Keratinocyte (primary cell): Measurements from ENCODE around the gene CIAO1. TPM values are rescaled to one million over a fixed set of nuclear protein-coding genes. Genes with fewer than 3 reads are reported as not detected.
A peak's percentile ranks its signal among the peaks of the same experiment; 100 is the strongest.
"Not testable (repeated sequence)": the region's sequence is repeated elsewhere in the genome, so short reads cannot be mapped to it uniquely, and the experiment has no call there.

Source experiments
- DNase-seq: peaks from one replicate; pipeline ENCODE4 v3.0.0-alpha.2; 2011; ENCODE audit warnings: low read depth, missing footprints, low spot score
- FAIRE-seq: peaks from 2 replicates; lab custom pipeline; 2011; peaks lifted over from hg19 to GRCh38; lab: Jason Lieb, UNC
- H2AFZ ChIP-seq: 2 replicates; pipeline ENCODE4 v1.6.0; 2012; ENCODE audit warnings: low read length, control low read depth, inconsistent platforms; ENCODE audit not compliant: control insufficient read depth
- H3K27ac ChIP-seq: 2 replicates; pipeline ENCODE4 v1.5.1; 2011; ENCODE audit warnings: low read length; ENCODE audit not compliant: control insufficient read depth, insufficient read depth
- H3K27me3 ChIP-seq: 3 replicates; pipeline ENCODE4 v1.6.0; 2011; ENCODE audit warnings: low read length; ENCODE audit not compliant: control insufficient read depth, insufficient read depth; ENCODE audit errors: extremely low read depth
- H3K36me3 ChIP-seq, 2 experiments: 2 replicates in 1 of 2; 3 replicates in 1 of 2; pipeline ENCODE4 v1.5.1; 2011; ENCODE audit warnings: low read length in 2 of 2, mild to moderate bottlenecking in 1 of 2; ENCODE audit not compliant: control insufficient read depth in 2 of 2, insufficient read depth in 2 of 2; ENCODE audit errors: extremely low read depth in 1 of 2
- H3K4me1 ChIP-seq: 3 replicates; pipeline ENCODE4 v1.5.1; 2011; ENCODE audit warnings: low read length; ENCODE audit not compliant: control insufficient read depth, insufficient read depth; ENCODE audit errors: extremely low read depth
- H3K4me2 ChIP-seq: 3 replicates; pipeline ENCODE4 v1.6.0; 2011; ENCODE audit warnings: low read depth, low read length; ENCODE audit not compliant: control insufficient read depth, insufficient read depth; ENCODE audit errors: extremely low read depth
- H3K4me3 ChIP-seq, 3 experiments: fragments of 200-600 bp in 1 of 3; sonication (generic) in 1 of 3; 2 replicates in 2 of 3; 3 replicates in 1 of 3; pipeline ENCODE4 v1.5.1; 2011 to 2016; ENCODE audit warnings: low read length in 3 of 3, mild to moderate bottlenecking in 3 of 3, control low read depth in 2 of 3, inconsistent platforms in 1 of 3, low read depth in 1 of 3, mixed read lengths in 1 of 3, mixed run types in 1 of 3, moderate library complexity in 1 of 3; ENCODE audit not compliant: control insufficient read depth in 2 of 3, insufficient read depth in 2 of 3; ENCODE audit errors: extremely low read depth in 1 of 3
- H3K79me2 ChIP-seq: 2 replicates; pipeline ENCODE4 v1.6.0; 2012; ENCODE audit warnings: low read length; ENCODE audit not compliant: control insufficient read depth, insufficient read depth
- H3K9ac ChIP-seq: 3 replicates; pipeline ENCODE4 v1.6.0; 2011; ENCODE audit warnings: low read length; ENCODE audit not compliant: control insufficient read depth, insufficient read depth; ENCODE audit errors: extremely low read depth
- H3K9me1 ChIP-seq: 3 replicates; pipeline ENCODE4 v1.6.0; 2011; ENCODE audit warnings: low read length; ENCODE audit not compliant: control insufficient read depth, insufficient read depth; ENCODE audit errors: extremely low read depth
- H3K9me3 ChIP-seq: 2 replicates; pipeline ENCODE4 v1.5.1; 2012; ENCODE audit warnings: low read depth, low read length; ENCODE audit not compliant: control insufficient read depth
- H4K20me1 ChIP-seq: 3 replicates; pipeline ENCODE4 v1.6.0; 2011; ENCODE audit warnings: low read length; ENCODE audit not compliant: control insufficient read depth, insufficient read depth; ENCODE audit errors: extremely low read depth
- CTCF ChIP-seq, 3 experiments: IDR thresholded peaks in 1 of 3; conservative IDR thresholded peaks in 1 of 3; optimal IDR thresholded peaks in 1 of 3; 2 replicates in 2 of 3; 3 replicates in 1 of 3; pipeline versions ENCODE3 to v1.5.1; 2011; ENCODE audit warnings: low read length in 3 of 3, mild to moderate bottlenecking in 3 of 3, moderate library complexity in 2 of 3, control low read depth in 1 of 3, inconsistent platforms in 1 of 3; ENCODE audit not compliant: insufficient read depth in 2 of 3; ENCODE audit errors: extremely low read depth in 1 of 3
- EZH2 ChIP-seq: IDR thresholded peaks from one replicate; pipeline ENCODE4 v1.6.1; 2012; ENCODE audit warnings: inconsistent platforms, mild to moderate bottlenecking, low read length, moderate library complexity
- dilution Hi-C: fragments of 300-500 bp; cut with MboI; formaldehyde crosslinking; loops from one replicate; pipeline ENCODE4 v1.7.0; 2020; ENCODE audit warnings: low sequenced_read_pairs; ENCODE audit not compliant: extremely low pct_ligation_motif_present
- polyA minus RNA-seq, 3 experiments: library from RNA; depleted of rRNA, polyadenylated mRNA; stranded (reverse); fragments of >200 nt; gene quantifications; 1 replicate in 1 of 3; 2 replicates in 1 of 3; 3 replicates in 1 of 3; pipeline ENCODE4 v1.2.3, GENCODE V29; 2011
- polyA plus RNA-seq, 5 experiments: library from polyadenylated mRNA; depleted of rRNA in 3 of 5; stranded (reverse) in 3 of 5; stranded (forward) in 1 of 5; unstranded in 1 of 5; fragments of >200 nt; gene quantifications; 1 replicate in 1 of 5; 2 replicates in 3 of 5; 3 replicates in 1 of 5; pipeline versions ENCODE4 v1.2.1 to v1.2.3, GENCODE V29; 2011 to 2012; ENCODE audit warnings: missing spikeins in 2 of 5, low read depth in 1 of 5, low replicate concordance in 1 of 5

The CIAO1 gene
- 67.4 to 90.9 TPM (median 76.9 TPM) in 3 replicates for polyA plus RNA-seq
- 27.9 TPM for polyA plus RNA-seq (2011; ENCODE audit: low read depth)
- polyA plus RNA-seq (2011; cell fraction: cytosol; rRNA removed), result 68.9 and 77.2 TPM in 2 replicates
- polyA plus RNA-seq (2011; cell fraction: nucleus; rRNA removed), result 90.0 and 99.6 TPM in 2 replicates
- 45.4 and 51.1 TPM in 2 replicates for polyA plus RNA-seq (2012; ENCODE audit: low replicate concordance)
- polyA minus RNA-seq, result 86.5 to 115 TPM (median 105 TPM) in 3 replicates
- 73.5 TPM for polyA minus RNA-seq (2011; cell fraction: cytosol; rRNA and poly(A)+ RNA removed)
- polyA minus RNA-seq (2011; cell fraction: nucleus; rRNA and poly(A)+ RNA removed), result 55.8 and 65.5 TPM in 2 replicates

GRCh38 chr2:96265840-96266679, at the start of gene CIAO1, which contains the start of gene TMEM127:
Gene CIAO1, plus strand, starts transcription at chr2:96266225. Its CDS starts 126 bp downstream, at chr2:96266351.
Gene TMEM127, minus strand, starts transcription at chr2:96265997. Its CDS starts 616 bp downstream, at chr2:96265381.
- peak; percentile 58 for DNase-seq
- FAIRE-seq, result no peak
- H3K4me2 ChIP-seq, result peak within 1 kb of the TSS; percentile 85

GRCh38 chr2:96218508-96219131, 47.4 kb upstream of the CIAO1 start:
- no peaks in the 10 kb centered on the region for H3K79me2 ChIP-seq
- no peak overlapping the region for H3K4me2 ChIP-seq
- H3K4me3 ChIP-seq, result no peak overlapping the region
- H3K4me1 ChIP-seq, result no peaks in the 10 kb centered on the region
- H3K9ac ChIP-seq, result no peak overlapping the region
- H3K36me3 ChIP-seq, result no peaks in the 10 kb centered on the region
- no peaks in the 10 kb centered on the region for H3K9me3 ChIP-seq
- dilution Hi-C loops, result no loop called here
- no peaks in the 10 kb centered on the region for H4K20me1 ChIP-seq
- no peak overlapping the region for H2AFZ ChIP-seq
- FAIRE-seq (no peak), DNase-seq (no peak)
- TF ChIP-seq EZH2, result no peak
- TF ChIP-seq CTCF (optimal IDR thresholded peaks at IDR 0.05 in 1 of 3, IDR thresholded peaks at IDR 0.05 in 1 of 3, conservative IDR thresholded peaks at IDR 0.05 in 1 of 3; ENCODE audit: extremely low read depth in 1 of 3, insufficient read depth in 2 of 3, low read length in 3 of 3), result no peak
- H3K9me1 ChIP-seq, result no peaks in the 10 kb centered on the region
- H3K27me3 ChIP-seq, result no peaks in the 10 kb centered on the region
- no peak overlapping the region for H3K27ac ChIP-seq

More at GRCh38 chr2:96265840-96266679, at the start of gene CIAO1, which contains the start of gene TMEM127:
- Histone ChIP-seq H3K9me3 (no peaks in the 10 kb centered on the region), H3K4me1 (peaks cover 27% of the 10 kb centered on the region), H3K9ac (peak within 1 kb of the TSS; percentile 85), H3K4me3 (peak within 1 kb of the TSS; percentile 90 to 100 (median 97)), H2AFZ (peak within 1 kb of the TSS; percentile 91), H3K27ac (peak within 1 kb of the TSS; percentile 72), H4K20me1 (peaks cover 1% of the 10 kb centered on the region), H3K36me3 (peaks cover 20 to 25% of the 10 kb centered on the region in 2 experiments), H3K9me1 (peaks cover 5% of the 10 kb centered on the region), H3K27me3 (no peaks in the 10 kb centered on the region), H3K79me2 (peaks cover 54% of the 10 kb centered on the region)
- no peak for TF ChIP-seq EZH2
- peak; percentile 14 to 41 (median 36) for TF ChIP-seq CTCF (optimal IDR thresholded peaks at IDR 0.05 in 1 of 3, IDR thresholded peaks at IDR 0.05 in 1 of 3, conservative IDR thresholded peaks at IDR 0.05 in 1 of 3; ENCODE audit: extremely low read depth in 1 of 3, insufficient read depth in 2 of 3, low read length in 3 of 3)
- dilution Hi-C loops, result no loop called here

GRCh38 chr2:96219959-96220358, 46.1 kb upstream of the CIAO1 start:
- H3K9me3 ChIP-seq, H3K9ac ChIP-seq, H2AFZ ChIP-seq, H3K4me2 ChIP-seq, H3K9me1 ChIP-seq, H3K4me1 ChIP-seq, FAIRE-seq, H4K20me1 ChIP-seq, dilution Hi-C loops, H3K27ac ChIP-seq, H3K36me3 ChIP-seq, H3K4me3 ChIP-seq, DNase-seq, H3K79me2 ChIP-seq, H3K27me3 ChIP-seq: not testable (repeated sequence)
